ENCODE data around the gene CD99.
"Not testable (repeated sequence)": the region's sequence is repeated elsewhere in the genome, so short reads cannot be mapped to it uniquely, and the experiment has no call there.

Gene CD99

DNA sequence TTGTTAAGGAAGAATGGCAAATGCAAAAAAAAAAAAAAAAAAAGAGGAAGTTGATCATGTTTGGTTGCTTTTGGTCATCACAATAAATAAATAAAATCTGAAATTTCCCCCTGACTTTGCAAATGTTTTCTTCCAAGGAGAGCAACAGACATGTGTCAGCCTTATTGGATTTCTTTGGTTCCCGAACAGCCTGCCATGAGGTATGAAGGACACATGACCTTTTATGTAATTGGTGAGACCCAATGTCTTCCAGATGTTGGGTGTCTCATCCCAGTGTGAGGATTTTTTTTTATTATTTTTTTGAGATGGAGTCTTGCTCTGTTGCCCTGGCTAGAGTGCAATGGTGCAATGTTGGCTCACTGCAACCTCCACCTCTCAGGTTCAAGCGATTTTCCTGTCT lies 24.6 kb upstream of the CD99 start:
- DNase-seq, result no peak
- TF ChIP-seq, protein P1, sequence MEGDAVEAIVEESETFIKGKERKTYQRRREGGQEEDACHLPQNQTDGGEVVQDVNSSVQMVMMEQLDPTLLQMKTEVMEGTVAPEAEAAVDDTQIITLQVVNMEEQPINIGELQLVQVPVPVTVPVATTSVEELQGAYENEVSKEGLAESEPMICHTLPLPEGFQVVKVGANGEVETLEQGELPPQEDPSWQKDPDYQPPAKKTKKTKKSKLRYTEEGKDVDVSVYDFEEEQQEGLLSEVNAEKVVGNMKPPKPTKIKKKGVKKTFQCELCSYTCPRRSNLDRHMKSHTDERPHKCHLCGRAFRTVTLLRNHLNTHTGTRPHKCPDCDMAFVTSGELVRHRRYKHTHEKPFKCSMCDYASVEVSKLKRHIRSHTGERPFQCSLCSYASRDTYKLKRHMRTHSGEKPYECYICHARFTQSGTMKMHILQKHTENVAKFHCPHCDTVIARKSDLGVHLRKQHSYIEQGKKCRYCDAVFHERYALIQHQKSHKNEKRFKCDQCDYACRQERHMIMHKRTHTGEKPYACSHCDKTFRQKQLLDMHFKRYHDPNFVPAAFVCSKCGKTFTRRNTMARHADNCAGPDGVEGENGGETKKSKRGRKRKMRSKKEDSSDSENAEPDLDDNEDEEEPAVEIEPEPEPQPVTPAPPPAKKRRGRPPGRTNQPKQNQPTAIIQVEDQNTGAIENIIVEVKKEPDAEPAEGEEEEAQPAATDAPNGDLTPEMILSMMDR (IDR thresholded peaks at IDR 0.05; ENCODE audit: borderline replicate concordance, extremely low read depth, low read length, poor library complexity, severe bottlenecking), result no peak
- no peak for TF ChIP-seq EZH2 (IDR thresholded peaks at IDR 0.05; ENCODE audit: borderline replicate concordance, low read depth, low read length, severe bottlenecking)

DNA sequence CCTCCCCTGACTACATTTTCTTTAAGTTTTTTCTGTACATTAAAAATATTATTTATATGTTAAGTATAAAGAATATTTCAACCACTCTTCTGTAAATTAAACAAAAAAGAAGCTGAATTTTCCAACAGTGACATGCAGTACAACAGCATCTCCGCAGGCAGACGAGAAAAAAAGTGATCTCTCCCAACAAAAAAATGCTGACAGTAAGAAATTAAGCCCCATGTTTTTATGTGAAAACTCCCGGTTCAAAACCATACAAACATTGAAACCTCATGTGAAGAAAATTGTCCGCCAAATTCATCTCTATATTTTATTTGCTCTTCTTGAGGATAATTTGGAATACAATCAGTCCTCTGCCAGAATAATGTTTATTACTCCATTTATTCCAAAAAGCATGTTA lies 20.1 kb upstream of the CD99 start:
- Histone ChIP-seq H3K4me3 (ENCODE audit: low read depth in 1 of 2, low read length in 2 of 2) (no peak overlapping the region), H3K79me2 (ENCODE audit: insufficient read depth, low read length) (no peaks in the 10 kb centered on the region), H3K27ac (ENCODE audit: low read length) (no peak overlapping the region), H4K20me1 (ENCODE audit: insufficient read depth, low read length) (no peaks in the 10 kb centered on the region), H3K4me2 (ENCODE audit: insufficient read depth, low read length) (no peak overlapping the region), H3K9me3 (ENCODE audit: insufficient read depth, low read length, severe bottlenecking) (no peaks in the 10 kb centered on the region), H3K27me3 (ENCODE audit: insufficient read depth, low read length, poor library complexity) (no peaks in the 10 kb centered on the region), H2AFZ (ENCODE audit: low read depth, low read length) (no peak overlapping the region), H3K36me3 (ENCODE audit: insufficient read depth, low read length) (peaks cover 7% of the 10 kb centered on the region), H3K9ac (ENCODE audit: low read depth, low read length) (no peak overlapping the region), H3K4me1 (ENCODE audit: insufficient read depth, low read length) (no peaks in the 10 kb centered on the region)
- TF ChIP-seq, protein P1 (IDR thresholded peaks at IDR 0.05; ENCODE audit: borderline replicate concordance, extremely low read depth, low read length, poor library complexity, severe bottlenecking), result no peak
- TF ChIP-seq EZH2 (IDR thresholded peaks at IDR 0.05; ENCODE audit: borderline replicate concordance, low read depth, low read length, severe bottlenecking), result no peak
- ATAC-seq (ENCODE audit: insufficient read depth, low read depth), result no peak
- DNase-seq, result no peak

More for the DNA sequence above, 24.6 kb upstream of the CD99 start:
- Histone ChIP-seq H4K20me1 (ENCODE audit: insufficient read depth, low read length) (no peaks in the 10 kb centered on the region), H3K27ac (ENCODE audit: low read length) (no peak overlapping the region), H3K4me1 (ENCODE audit: insufficient read depth, low read length) (no peaks in the 10 kb centered on the region), H2AFZ (ENCODE audit: low read depth, low read length) (no peak overlapping the region), H3K9me3 (ENCODE audit: insufficient read depth, low read length, severe bottlenecking) (no peaks in the 10 kb centered on the region), H3K4me2 (ENCODE audit: insufficient read depth, low read length) (no peak overlapping the region), H3K36me3 (ENCODE audit: insufficient read depth, low read length) (peaks cover 10% of the 10 kb centered on the region), H3K9ac (ENCODE audit: low read depth, low read length) (no peak overlapping the region), H3K4me3 (ENCODE audit: low read depth in 1 of 2, low read length in 2 of 2) (no peak overlapping the region), H3K27me3 (ENCODE audit: insufficient read depth, low read length, poor library complexity) (no peaks in the 10 kb centered on the region), H3K79me2 (ENCODE audit: insufficient read depth, low read length) (no peaks in the 10 kb centered on the region)
- no peak for ATAC-seq (ENCODE audit: insufficient read depth, low read depth)

DNA sequence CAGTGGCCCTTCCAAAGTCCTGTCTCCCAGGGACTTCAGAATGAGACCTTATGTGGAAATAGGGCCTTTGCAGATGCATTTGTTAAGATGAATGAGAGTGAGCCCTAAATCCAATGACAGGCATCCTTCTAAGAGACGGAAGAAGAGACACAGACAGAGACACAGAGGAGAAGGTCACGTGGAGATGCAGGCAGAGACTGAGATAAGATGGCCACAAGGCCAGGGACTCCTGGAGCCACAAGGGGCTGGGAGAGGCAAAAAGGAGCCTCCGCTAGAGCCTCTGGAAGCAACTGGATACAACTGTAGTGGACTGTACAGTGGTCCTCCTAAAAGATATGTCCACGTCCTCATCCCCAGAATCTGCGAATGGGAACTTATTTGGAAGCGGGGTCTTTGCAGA lies 19.0 kb upstream of the CD99 start:
- Histone ChIP-seq H3K4me3 (ENCODE audit: low read depth in 1 of 2, low read length in 2 of 2) (no peak overlapping the region), H2AFZ (ENCODE audit: low read depth, low read length) (no peak overlapping the region), H3K27ac (ENCODE audit: low read length) (no peak overlapping the region), H3K4me2 (ENCODE audit: insufficient read depth, low read length) (no peak overlapping the region), H4K20me1 (ENCODE audit: insufficient read depth, low read length) (no peaks in the 10 kb centered on the region), H3K27me3 (ENCODE audit: insufficient read depth, low read length, poor library complexity) (no peaks in the 10 kb centered on the region), H3K36me3 (ENCODE audit: insufficient read depth, low read length) (peaks cover 4% of the 10 kb centered on the region), H3K9ac (ENCODE audit: low read depth, low read length) (no peak overlapping the region), H3K79me2 (ENCODE audit: insufficient read depth, low read length) (no peaks in the 10 kb centered on the region), H3K9me3 (ENCODE audit: insufficient read depth, low read length, severe bottlenecking) (no peaks in the 10 kb centered on the region), H3K4me1 (ENCODE audit: insufficient read depth, low read length) (no peaks in the 10 kb centered on the region)
- DNase-seq, result no peak
- no peak for ATAC-seq (ENCODE audit: insufficient read depth, low read depth)
- TF ChIP-seq EZH2 (IDR thresholded peaks at IDR 0.05; ENCODE audit: borderline replicate concordance, low read depth, low read length, severe bottlenecking), result no peak

DNA sequence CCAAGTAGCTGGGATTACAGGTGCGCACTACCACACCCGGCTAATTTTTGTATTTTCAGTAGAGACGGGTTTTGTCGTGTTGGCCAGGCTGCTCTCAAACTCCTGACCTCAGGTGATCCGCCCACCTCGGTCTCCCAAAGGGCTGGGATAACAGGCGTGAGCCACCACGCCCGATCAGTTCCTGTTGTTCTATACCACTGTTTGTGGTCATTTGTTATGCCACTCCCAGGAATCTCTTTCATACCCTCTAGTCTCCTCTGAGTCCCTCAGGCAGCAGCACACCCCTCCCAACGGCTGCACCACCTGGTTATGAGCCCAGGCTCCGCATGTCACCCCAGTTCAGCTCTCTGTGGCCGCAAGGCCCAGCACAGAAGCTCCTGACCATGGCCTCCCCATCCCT lies 17.5 kb upstream of the CD99 start:
- no peaks in the 10 kb centered on the region for H3K27me3 ChIP-seq (ENCODE audit: insufficient read depth, low read length, poor library complexity)
- no peaks in the 10 kb centered on the region for H3K9me3 ChIP-seq (ENCODE audit: insufficient read depth, low read length, severe bottlenecking)
- no peaks in the 10 kb centered on the region for H3K4me1 ChIP-seq (ENCODE audit: insufficient read depth, low read length)
- no peak overlapping the region for H3K4me2 ChIP-seq (ENCODE audit: insufficient read depth, low read length)
- TF ChIP-seq, protein P1 (IDR thresholded peaks at IDR 0.05; ENCODE audit: borderline replicate concordance, extremely low read depth, low read length, poor library complexity, severe bottlenecking), result no peak
- TF ChIP-seq EZH2 (IDR thresholded peaks at IDR 0.05; ENCODE audit: borderline replicate concordance, low read depth, low read length, severe bottlenecking), result no peak
- no peak overlapping the region for H3K27ac ChIP-seq (ENCODE audit: low read length)
- H3K79me2 ChIP-seq (ENCODE audit: insufficient read depth, low read length), result no peaks in the 10 kb centered on the region
- no peak overlapping the region for H2AFZ ChIP-seq (ENCODE audit: low read depth, low read length)
- no peak overlapping the region for H3K9ac ChIP-seq (ENCODE audit: low read depth, low read length)
- DNase-seq (no peak), ATAC-seq (ENCODE audit: insufficient read depth, low read depth) (no peak)
- H4K20me1 ChIP-seq (ENCODE audit: insufficient read depth, low read length), result no peaks in the 10 kb centered on the region
- no peak overlapping the region for H3K4me3 ChIP-seq (ENCODE audit: low read depth in 1 of 2, low read length in 2 of 2)
- peaks cover 4% of the 10 kb centered on the region; the same call in 1 of the 2 replicates for H3K36me3 ChIP-seq (ENCODE audit: insufficient read depth, low read length)

DNA sequence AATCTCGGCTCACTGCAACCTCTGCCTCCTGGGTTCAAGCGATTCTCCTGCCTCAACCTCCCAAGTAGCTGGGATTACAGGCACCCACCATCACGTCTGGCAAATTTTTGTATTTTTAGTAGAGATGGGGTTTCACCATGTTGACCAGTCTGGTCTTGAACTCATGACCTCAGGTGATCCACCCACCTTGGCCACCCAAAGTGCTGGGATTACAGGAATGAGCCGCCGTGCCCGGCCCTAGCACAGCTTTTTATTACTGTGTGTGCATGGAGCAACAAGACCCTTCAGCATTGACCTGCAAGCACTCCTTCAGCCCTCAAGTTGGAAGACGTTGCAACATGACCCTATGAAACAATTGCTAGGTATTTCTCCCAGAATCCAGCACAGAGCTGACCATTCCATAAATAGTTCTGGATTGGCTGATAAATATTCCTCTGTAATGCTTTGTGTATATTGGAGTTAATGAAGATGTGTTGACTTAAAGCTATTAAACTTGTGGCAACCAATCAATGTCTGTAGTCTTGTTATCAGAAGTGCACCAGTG lies 15.4 kb upstream of the CD99 start:
- not testable (repeated sequence) for H3K4me3 ChIP-seq (ENCODE audit: low read depth in 1 of 2, low read length in 2 of 2); H3K36me3 ChIP-seq (ENCODE audit: insufficient read depth, low read length); H4K20me1 ChIP-seq (ENCODE audit: insufficient read depth, low read length); ATAC-seq (ENCODE audit: insufficient read depth, low read depth); H3K79me2 ChIP-seq (ENCODE audit: insufficient read depth, low read length); H3K4me2 ChIP-seq (ENCODE audit: insufficient read depth, low read length); H3K4me1 ChIP-seq (ENCODE audit: insufficient read depth, low read length); H3K9me3 ChIP-seq (ENCODE audit: insufficient read depth, low read length, severe bottlenecking); DNase-seq; H3K9ac ChIP-seq (ENCODE audit: low read depth, low read length); H3K27ac ChIP-seq (ENCODE audit: low read length); H3K27me3 ChIP-seq (ENCODE audit: insufficient read depth, low read length, poor library complexity); H2AFZ ChIP-seq (ENCODE audit: low read depth, low read length)
